HepG2 (cell line): Measurements from ENCODE around the gene ANKRD65. TPM values are rescaled to one million over a fixed set of nuclear protein-coding genes. Genes with fewer than 3 reads are reported as not detected.

Experiments used
- AFF4 ChIP-seq: sonication (generic); formaldehyde crosslinking; IDR thresholded peaks from 2 replicates; pipeline ENCODE4 v1.4.0; 2020; ENCODE audit warnings: missing genetic modification reagents
- AGO2 ChIP-seq: fragments of 200-400 bp; formaldehyde crosslinking; optimal IDR thresholded peaks from 2 replicates; pipeline ENCODE3; 2017; ENCODE audit warnings: mild to moderate bottlenecking, low read depth, low read length, moderate library complexity
- EED ChIP-seq: sonication (generic); formaldehyde crosslinking; IDR thresholded peaks from 2 replicates; pipeline ENCODE4 v1.5.0; 2020; ENCODE audit warnings: mild to moderate bottlenecking, missing genetic modification reagents
- HNRNPLL ChIP-seq: fragments of 200-400 bp; formaldehyde crosslinking; IDR thresholded peaks from 2 replicates; pipeline ENCODE4 v1.6.1; 2017; ENCODE audit warnings: mild to moderate bottlenecking, low read depth, low read length; ENCODE audit not compliant: poor library complexity, severe bottlenecking
- IRX3 ChIP-seq: sonication (generic); formaldehyde crosslinking; IDR thresholded peaks from 2 replicates; pipeline ENCODE4 v1.8.1; 2023; ENCODE audit warnings: mild to moderate bottlenecking, low read depth, missing genetic modification reagents, borderline replicate concordance
- KDM6A ChIP-seq: IDR thresholded peaks from 2 replicates; pipeline ENCODE4 v1.6.1; 2016; ENCODE audit warnings: low read depth
- KLF15 ChIP-seq: sonication (generic); formaldehyde crosslinking; IDR thresholded peaks from 2 replicates; pipeline ENCODE4 v1.8.1; 2023; ENCODE audit warnings: borderline replicate concordance, mild to moderate bottlenecking, inconsistent platforms, missing genetic modification reagents, mixed read lengths
- RBM39 ChIP-seq: fragments of 200-400 bp; formaldehyde crosslinking; IDR thresholded peaks from one replicate; pipeline ENCODE4 v1.6.1; 2018; ENCODE audit warnings: antibody characterized with exemption, mild to moderate bottlenecking, low read depth, low read length; ENCODE audit not compliant: poor library complexity, severe bottlenecking
- RORA ChIP-seq: sonication (generic); formaldehyde crosslinking; IDR thresholded peaks from 2 replicates; pipeline ENCODE4 v1.5.0; 2020; ENCODE audit warnings: mild to moderate bottlenecking, missing genetic modification reagents, moderate library complexity
- ZBED4 ChIP-seq: sonication (generic); formaldehyde crosslinking; IDR thresholded peaks from 2 replicates; pipeline ENCODE4 v1.4.0; 2020; ENCODE audit warnings: missing genetic modification reagents, borderline replicate concordance
- ZBTB46 ChIP-seq: sonication (generic); formaldehyde crosslinking; IDR thresholded peaks from 2 replicates; pipeline ENCODE4 v1.4.0; 2020; ENCODE audit warnings: mild to moderate bottlenecking, missing genetic modification reagents, borderline replicate concordance
- ZNF333 ChIP-seq: sonication (generic); formaldehyde crosslinking; IDR thresholded peaks from 2 replicates; pipeline ENCODE4 v1.4.0; 2020; ENCODE audit warnings: mild to moderate bottlenecking, missing genetic modification reagents, borderline replicate concordance
- ZNF33B ChIP-seq: sonication (generic); formaldehyde crosslinking; IDR thresholded peaks from 2 replicates; pipeline ENCODE4 v1.5.1; 2020; ENCODE audit warnings: mild to moderate bottlenecking, missing genetic modification reagents
- ZNF709 ChIP-seq: sonication (generic); formaldehyde crosslinking; IDR thresholded peaks from 2 replicates; pipeline ENCODE4 v1.5.0; 2020; ENCODE audit warnings: mild to moderate bottlenecking, missing genetic modification reagents
- polyA plus RNA-seq, 8 experiments: library from polyadenylated mRNA; depleted of rRNA in 3 of 8; stranded (reverse) in 7 of 8; unstranded in 1 of 8; fragments of >200 nt; fragmentation: Illumina TruSeq in 4 of 8; extraction: Trizol in 4 of 8; gene quantifications; 2 replicates each; pipeline versions ENCODE4 v1.2.1 to v1.2.3, GENCODE V29; 2011 to 2016; ENCODE audit warnings: low read depth in 4 of 8, missing spikeins in 1 of 8, mixed read lengths in 1 of 8; ENCODE audit not compliant: insufficient read depth in 1 of 8
- total RNA-seq, 5 experiments: library from RNA; depleted of rRNA; stranded (reverse); fragments of >200 nt; fragmentation: Illumina TruSeq; extraction: Trizol; gene quantifications; 2 replicates each; pipeline ENCODE4 v1.2.3, GENCODE V29; 2016; ENCODE audit warnings: low read depth in 1 of 5
- TF ChIP-seq, protein P1 (sequence below): sonication (generic); formaldehyde crosslinking; IDR thresholded peaks from 2 replicates; pipeline ENCODE4 v1.5.0; 2020; ENCODE audit warnings: missing genetic modification reagents
- TF ChIP-seq, protein P2 (sequence below): fragments of 450-650 bp; IDR thresholded peaks from 2 replicates; pipeline ENCODE4 v1.6.1; 2016

Gene ANKRD65
- total and polyA plus RNA-seq, 2 of the 13 experiments (the other 11 are each of a cell fraction or from before 2014, with no cell fraction given) = 12.1 to 30.1 TPM

- TF ChIP-seq AFF4 (CRISPR knock-in tag) (no peak), HNRNPLL (no peak), RBM39 (peak; percentile 44), IRX3 (CRISPR knock-in tag) (no peak), ZBED4 (no peak), ZNF33B (CRISPR knock-in tag) (no peak), ZNF709 (no peak; the same call in 1 of the 2 replicates), EED (CRISPR knock-in tag) (0 out of 2 replicates have a peak, but pooled peaks have one; percentile 49), RORA (CRISPR knock-in tag) (no peak), AGO2 (peak; percentile 82), ZBTB46 (no peak), ZNF333 (no peak), KLF15 (CRISPR knock-in tag) (no peak), KDM6A (CRISPR knock-in tag) (no peak)
- TF ChIP-seq, protein P1, sequence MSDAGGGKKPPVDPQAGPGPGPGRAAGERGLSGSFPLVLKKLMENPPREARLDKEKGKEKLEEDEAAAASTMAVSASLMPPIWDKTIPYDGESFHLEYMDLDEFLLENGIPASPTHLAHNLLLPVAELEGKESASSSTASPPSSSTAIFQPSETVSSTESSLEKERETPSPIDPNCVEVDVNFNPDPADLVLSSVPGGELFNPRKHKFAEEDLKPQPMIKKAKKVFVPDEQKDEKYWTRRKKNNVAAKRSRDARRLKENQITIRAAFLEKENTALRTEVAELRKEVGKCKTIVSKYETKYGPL = no peak
- TF ChIP-seq, protein P2, sequence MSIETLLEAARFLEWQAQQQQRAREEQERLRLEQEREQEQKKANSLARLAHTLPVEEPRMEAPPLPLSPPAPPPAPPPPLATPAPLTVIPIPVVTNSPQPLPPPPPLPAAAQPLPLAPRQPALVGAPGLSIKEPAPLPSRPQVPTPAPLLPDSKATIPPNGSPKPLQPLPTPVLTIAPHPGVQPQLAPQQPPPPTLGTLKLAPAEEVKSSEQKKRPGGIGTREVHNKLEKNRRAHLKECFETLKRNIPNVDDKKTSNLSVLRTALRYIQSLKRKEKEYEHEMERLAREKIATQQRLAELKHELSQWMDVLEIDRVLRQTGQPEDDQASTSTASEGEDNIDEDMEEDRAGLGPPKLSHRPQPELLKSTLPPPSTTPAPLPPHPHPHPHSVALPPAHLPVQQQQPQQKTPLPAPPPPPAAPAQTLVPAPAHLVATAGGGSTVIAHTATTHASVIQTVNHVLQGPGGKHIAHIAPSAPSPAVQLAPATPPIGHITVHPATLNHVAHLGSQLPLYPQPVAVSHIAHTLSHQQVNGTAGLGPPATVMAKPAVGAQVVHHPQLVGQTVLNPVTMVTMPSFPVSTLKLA = no peak
Measured at GRCh38 chr1:1399872-1400575, 21.1 kb downstream of the ANKRD65 start (continued).
